PC-9 (cell line): Measurements from ENCODE around the gene RBM12. TPM values are rescaled to one million over a fixed set of nuclear protein-coding genes. Genes with fewer than 3 reads are reported as not detected.

Source experiments
- BruUV-seq: library from RNA; stranded (reverse); fragments of 400-500 nt; replicated peaks from 2 replicates; lab custom pipeline; 2021; lab: Mats Ljungman, UMichigan
- CTCF ChIA-PET: fragments of 300-600 bp; sonication (Branson Sonifier 250); formaldehyde crosslinking; loops from one replicate; lab custom pipeline; 2022; ENCODE audit warnings: antibody characterized with exemption; lab: Charles Lee
- POLR2A ChIA-PET: fragments of 300-600 bp; sonication (Branson Sonifier 250); formaldehyde crosslinking; loops from one replicate; lab custom pipeline; 2022; ENCODE audit warnings: antibody characterized with exemption; ENCODE audit not compliant: unreplicated experiment; lab: Charles Lee
- DNase-seq, 2 experiments: peaks; one replicate each; pipeline versions ENCODE4 v3.0.0 to v3.0.0-alpha.2; 2015 to 2022; ENCODE audit warnings: mixed read lengths in 1 of 2
- H2AFZ ChIP-seq: fragments of 200-600 bp; sonication (generic); 2 replicates; pipeline ENCODE4 v1.8.1; 2017; ENCODE audit warnings: antibody characterized with exemption
- H3F3A ChIP-seq: fragments of 200-600 bp; sonication (generic); 2 replicates; pipeline ENCODE4 v1.8.1; 2017; ENCODE audit warnings: antibody characterized with exemption, mild to moderate bottlenecking, low read depth; ENCODE audit not compliant: insufficient read depth
- H3K27ac ChIP-seq: fragments of 200-600 bp; sonication (generic); 2 replicates; pipeline ENCODE4 v1.6.1; 2016; ENCODE audit warnings: mixed run types
- H3K27me3 ChIP-seq: fragments of 200-600 bp; sonication (generic); 2 replicates; pipeline ENCODE4 v1.6.1; 2016; ENCODE audit warnings: low read depth, mixed run types; ENCODE audit not compliant: insufficient read depth
- H3K36me3 ChIP-seq: fragments of 200-600 bp; sonication (generic); 2 replicates; pipeline ENCODE4 v1.6.1; 2016; ENCODE audit warnings: low read depth, mixed run types
- H3K4me1 ChIP-seq: fragments of 200-600 bp; sonication (generic); replicated peaks from 2 replicates; pipeline ENCODE4 v1.6.1; 2016; ENCODE audit warnings: mixed run types; ENCODE audit not compliant: insufficient read depth
- H3K4me2 ChIP-seq: fragments of 200-600 bp; sonication (generic); 2 replicates; pipeline ENCODE4 v1.6.1; 2017; ENCODE audit warnings: mixed run types
- H3K4me3 ChIP-seq: fragments of 200-600 bp; sonication (generic); 2 replicates; pipeline ENCODE4 v1.6.1; 2016; ENCODE audit warnings: mixed run types
- H3K79me2 ChIP-seq: fragments of 200-600 bp; sonication (generic); 2 replicates; pipeline ENCODE4 v1.6.1; 2017; ENCODE audit warnings: low read depth, mixed run types
- H3K9me2 ChIP-seq: fragments of 200-600 bp; sonication (generic); 2 replicates; pipeline ENCODE4 v1.8.1; 2017; ENCODE audit warnings: mild to moderate bottlenecking; ENCODE audit not compliant: insufficient read depth
- H3K9me3 ChIP-seq: fragments of 200-600 bp; sonication (generic); 2 replicates; pipeline ENCODE4 v1.8.1; 2016; ENCODE audit warnings: low read depth; ENCODE audit not compliant: insufficient read depth
- H4K20me1 ChIP-seq: fragments of 200-600 bp; sonication (generic); 2 replicates; pipeline ENCODE4 v1.8.1; 2017; ENCODE audit not compliant: insufficient read depth
- EZH2 ChIP-seq: fragments of 200-600 bp; sonication (generic); IDR thresholded peaks from 2 replicates; pipeline ENCODE4 v1.8.0; 2017; ENCODE audit warnings: antibody characterized with exemption, low read depth
- intact Hi-C: fragments of 100-400 bp; cut with micrococcal nuclease; formaldehyde crosslinking; loops from one replicate; pipeline ENCODE4 v1.10.0; 2022; ENCODE audit not compliant: unreplicated experiment
- total RNA-seq: library from RNA; stranded (reverse); gene quantifications from 2 replicates; pipeline ENCODE4 v1.2.3, GENCODE V29; 2021
- TF ChIP-seq, protein P1 (sequence below): fragments of 200-600 bp; sonication (generic); conservative IDR thresholded peaks from 2 replicates; pipeline ENCODE4 v1.6.1; 2017; ENCODE audit warnings: mixed run types, antibody characterized with exemption, mild to moderate bottlenecking, moderate library complexity

Gene RBM12
- total RNA-seq, 1 experiment from 2014 or later: 81.2 TPM

GRCh38 chr20:35652641-35653429 lies 11.9 kb downstream of the RBM12 start:
- Histone ChIP-seq H3K79me2 (peaks cover 99% of the 10 kb centered on the region), H3K4me1 (no peaks in the 10 kb centered on the region), H3K27me3 (no peaks in the 10 kb centered on the region), H3K4me3 (no peak overlapping the region), H3K4me2 (no peak overlapping the region), H3K9me2 (no peaks in the 10 kb centered on the region), H2AFZ (no peak overlapping the region), H3K36me3 (peaks cover 51% of the 10 kb centered on the region), H3K9me3 (no peaks in the 10 kb centered on the region), H4K20me1 (peaks cover 94% of the 10 kb centered on the region), H3F3A (peaks cover 21% of the 10 kb centered on the region), H3K27ac (no peak overlapping the region)
- TF ChIP-seq, protein P1, sequence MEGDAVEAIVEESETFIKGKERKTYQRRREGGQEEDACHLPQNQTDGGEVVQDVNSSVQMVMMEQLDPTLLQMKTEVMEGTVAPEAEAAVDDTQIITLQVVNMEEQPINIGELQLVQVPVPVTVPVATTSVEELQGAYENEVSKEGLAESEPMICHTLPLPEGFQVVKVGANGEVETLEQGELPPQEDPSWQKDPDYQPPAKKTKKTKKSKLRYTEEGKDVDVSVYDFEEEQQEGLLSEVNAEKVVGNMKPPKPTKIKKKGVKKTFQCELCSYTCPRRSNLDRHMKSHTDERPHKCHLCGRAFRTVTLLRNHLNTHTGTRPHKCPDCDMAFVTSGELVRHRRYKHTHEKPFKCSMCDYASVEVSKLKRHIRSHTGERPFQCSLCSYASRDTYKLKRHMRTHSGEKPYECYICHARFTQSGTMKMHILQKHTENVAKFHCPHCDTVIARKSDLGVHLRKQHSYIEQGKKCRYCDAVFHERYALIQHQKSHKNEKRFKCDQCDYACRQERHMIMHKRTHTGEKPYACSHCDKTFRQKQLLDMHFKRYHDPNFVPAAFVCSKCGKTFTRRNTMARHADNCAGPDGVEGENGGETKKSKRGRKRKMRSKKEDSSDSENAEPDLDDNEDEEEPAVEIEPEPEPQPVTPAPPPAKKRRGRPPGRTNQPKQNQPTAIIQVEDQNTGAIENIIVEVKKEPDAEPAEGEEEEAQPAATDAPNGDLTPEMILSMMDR: no peak
- BruUV-seq: no TSS peak
- no peak for DNase-seq
- CTCF ChIA-PET: no interaction called here
- POLR2A ChIA-PET: no interaction called here
- intact Hi-C loops: no loop called here

DNA sequence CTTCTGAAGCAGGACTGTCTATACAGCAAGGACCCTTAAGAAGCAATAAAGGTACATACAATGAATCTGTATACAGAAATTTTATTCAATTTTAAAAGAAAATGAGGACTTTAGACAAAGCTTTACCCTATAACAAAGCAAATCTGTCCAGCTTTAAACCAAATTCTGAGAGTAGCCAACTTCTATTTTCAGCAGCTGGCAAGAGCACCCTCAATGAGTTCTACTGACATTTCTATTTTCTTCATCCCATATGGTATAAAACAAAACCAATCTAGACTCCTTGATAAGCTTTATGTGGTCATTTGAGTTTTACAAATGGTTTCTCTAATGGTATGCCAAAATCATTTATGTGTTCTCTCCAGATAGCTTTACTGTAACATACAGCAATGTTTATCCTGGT lies 12.7 kb downstream of the RBM12 start:
- peaks cover 95% of the 10 kb centered on the region for H3K79me2 ChIP-seq
- no peak overlapping the region for H3K4me3 ChIP-seq
- H3K9me2 ChIP-seq: no peaks in the 10 kb centered on the region
- CTCF ChIA-PET: no interaction called here
- no TSS peak for BruUV-seq
- no peak overlapping the region for H3K27ac ChIP-seq
- POLR2A ChIA-PET: no interaction called here
- intact Hi-C loops: no loop called here
- H3K27me3 ChIP-seq: no peaks in the 10 kb centered on the region
- H3K4me1 ChIP-seq: no peaks in the 10 kb centered on the region
- peaks cover 87% of the 10 kb centered on the region for H4K20me1 ChIP-seq
- H2AFZ ChIP-seq: no peak overlapping the region
- no peak overlapping the region for H3K4me2 ChIP-seq
- no peaks in the 10 kb centered on the region for H3K9me3 ChIP-seq
- no peak for TF ChIP-seq EZH2
- TF ChIP-seq, protein P1: no peak
- peaks cover 44% of the 10 kb centered on the region for H3K36me3 ChIP-seq
- DNase-seq: no peak
- H3F3A ChIP-seq: peaks cover 21% of the 10 kb centered on the region

GRCh38 chr20:35650632-35651031 lies 14.1 kb downstream of the RBM12 start:
- intact Hi-C loops: no loop called here
- Histone ChIP-seq H3K36me3 (peaks cover 39% of the 10 kb centered on the region), H3K27ac (0 out of 2 replicates have a peak overlapping the region, but pooled peaks have one; percentile 22), H3K4me3 (no peak overlapping the region), H3K9me3 (no peaks in the 10 kb centered on the region), H4K20me1 (peaks cover 73% of the 10 kb centered on the region), H3F3A (peaks cover 21% of the 10 kb centered on the region), H3K27me3 (no peaks in the 10 kb centered on the region), H3K79me2 (peaks cover 94% of the 10 kb centered on the region), H3K4me2 (no peak overlapping the region), H3K9me2 (no peaks in the 10 kb centered on the region), H2AFZ (no peak overlapping the region), H3K4me1 (no peaks in the 10 kb centered on the region)
- ChIA-PET POLR2A (no interaction called here), CTCF (no interaction called here)
- BruUV-seq: no TSS peak
- TF ChIP-seq, protein P1: no peak
- TF ChIP-seq EZH2: no peak
- DNase-seq: no peak
